ENCODE measurements around the gene ELP5.

GRCh38 chr17:7214300-7215135, 37.5 kb upstream of the ELP5 start:
- TF ChIP-seq ISL1 (CRISPR knock-in tag; IDR thresholded peaks at IDR 0.05) (no peak), ZFP3 (CRISPR knock-in tag; IDR thresholded peaks at IDR 0.05) (no peak), ARNTL (CRISPR knock-in tag; IDR thresholded peaks at IDR 0.05; ENCODE audit: borderline replicate concordance, low read depth) (no peak), PPARA (CRISPR knock-in tag; IDR thresholded peaks at IDR 0.05; ENCODE audit: borderline replicate concordance) (no peak)

All from SK-N-SH treated with all-trans-retinoic acid at 6 μM for 48 hours (cell line).